Mammary epithelial cell (primary cell): Measurements from ENCODE around the gene UBE2C.

Experiments used
- EZH2 ChIP-seq: IDR thresholded peaks from 2 replicates; pipeline ENCODE4 v1.6.1; 2012; ENCODE audit warnings: low read length, inconsistent platforms, borderline replicate concordance
- TF ChIP-seq, protein P1 (sequence below), 2 donors: IDR thresholded peaks in 1 of 2; conservative IDR thresholded peaks in 1 of 2; 2 replicates each; pipeline ENCODE4 v1.5.1; 2011 to 2012; ENCODE audit warnings: inconsistent platforms in 2 of 2, low read length in 2 of 2, mild to moderate bottlenecking in 2 of 2, control low read depth in 1 of 2, low read depth in 1 of 2; ENCODE audit not compliant: insufficient read depth in 1 of 2; ENCODE audit errors: extremely low read depth in 1 of 2

DNA sequence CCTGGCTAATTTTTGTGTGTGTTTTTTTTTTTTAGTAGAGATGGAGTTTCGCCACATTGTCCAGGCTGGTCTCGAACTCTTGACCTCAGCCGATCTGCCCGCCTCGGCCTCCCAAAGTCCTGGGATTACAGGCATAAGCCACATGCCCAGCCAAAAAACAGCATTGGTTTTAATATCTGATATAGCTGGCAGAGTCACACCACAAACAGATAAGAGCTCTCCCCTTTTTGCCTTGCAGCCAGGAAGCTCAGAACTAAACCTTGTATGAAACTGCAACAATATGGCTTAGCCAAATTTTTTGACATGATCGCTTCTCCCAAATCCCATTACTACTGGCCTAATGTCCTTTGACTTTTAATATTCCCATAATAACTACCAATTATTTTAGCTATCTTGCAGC is 39.9 kb downstream of the UBE2C start:
- TF ChIP-seq, protein P1, sequence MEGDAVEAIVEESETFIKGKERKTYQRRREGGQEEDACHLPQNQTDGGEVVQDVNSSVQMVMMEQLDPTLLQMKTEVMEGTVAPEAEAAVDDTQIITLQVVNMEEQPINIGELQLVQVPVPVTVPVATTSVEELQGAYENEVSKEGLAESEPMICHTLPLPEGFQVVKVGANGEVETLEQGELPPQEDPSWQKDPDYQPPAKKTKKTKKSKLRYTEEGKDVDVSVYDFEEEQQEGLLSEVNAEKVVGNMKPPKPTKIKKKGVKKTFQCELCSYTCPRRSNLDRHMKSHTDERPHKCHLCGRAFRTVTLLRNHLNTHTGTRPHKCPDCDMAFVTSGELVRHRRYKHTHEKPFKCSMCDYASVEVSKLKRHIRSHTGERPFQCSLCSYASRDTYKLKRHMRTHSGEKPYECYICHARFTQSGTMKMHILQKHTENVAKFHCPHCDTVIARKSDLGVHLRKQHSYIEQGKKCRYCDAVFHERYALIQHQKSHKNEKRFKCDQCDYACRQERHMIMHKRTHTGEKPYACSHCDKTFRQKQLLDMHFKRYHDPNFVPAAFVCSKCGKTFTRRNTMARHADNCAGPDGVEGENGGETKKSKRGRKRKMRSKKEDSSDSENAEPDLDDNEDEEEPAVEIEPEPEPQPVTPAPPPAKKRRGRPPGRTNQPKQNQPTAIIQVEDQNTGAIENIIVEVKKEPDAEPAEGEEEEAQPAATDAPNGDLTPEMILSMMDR (conservative IDR thresholded peaks at IDR 0.05 in 1 of 2, IDR thresholded peaks at IDR 0.05 in 1 of 2; ENCODE audit: extremely low read depth in 1 of 2, insufficient read depth in 1 of 2, low read depth in 1 of 2, low read length in 2 of 2): no peak
- TF ChIP-seq EZH2: no peak
